ENCODE data around the gene HNRNPD. TPM values are rescaled to one million over a fixed set of nuclear protein-coding genes. Genes with fewer than 3 reads are reported as not detected.

HNRNPD gene
- total RNA-seq, 1 experiment from 2014 or later = 80.1 TPM

Small RNA genes lying within 50 kb of the gene (small RNA-seq; reads per million reads assigned to genes)
- gene RF00150 = not detected

Other genes starting within 250 kb of the HNRNPD start
- gene HNRNPDL, start 56.5 kb upstream of the HNRNPD start, total RNA-seq (2014; rRNA removed; shearing (Covaris generic)) = 127 and 143 TPM in 2 replicates
- 67.9 and 74.9 TPM in 2 replicates for gene ENOPH1, start 56.6 kb upstream of the HNRNPD start, total RNA-seq (2014; rRNA removed; shearing (Covaris generic))
- gene TMEM150C, start 188.0 kb upstream of the HNRNPD start, total RNA-seq (2014; rRNA removed; shearing (Covaris generic)) = not detected in 2 replicates